ENCODE results near the gene ARHGAP24.

- TF ChIP-seq CTCF (IDR thresholded peaks at IDR 0.05) (no peak), EZH2 (IDR thresholded peaks at IDR 0.05; ENCODE audit: borderline replicate concordance, insufficient read depth, low read depth, low read length, poor library complexity, severe bottlenecking) (no peak)
Measured at GRCh38 chr4:85932500-85933290, 457.7 kb downstream of the ARHGAP24 start.
